Lower leg skin (tissue), 4 donors: Measurements from ENCODE around the gene GAB3. TPM values are rescaled to one million over a fixed set of nuclear protein-coding genes. Genes with fewer than 3 reads are reported as not detected.

ENCODE experiments used
- DNase-seq, 2 donors: peaks; one replicate each; pipeline ENCODE4 v3.0.0-alpha.2; 2019; ENCODE audit warnings: low spot score in 2 of 2
- H3K4me3 ChIP-seq: fragments of 200-600 bp; sonication (generic); 2 replicates; pipeline ENCODE4 v1.5.1; 2017; ENCODE audit warnings: mild to moderate bottlenecking, low read depth; ENCODE audit not compliant: poor library complexity, severe bottlenecking
- CTCF ChIP-seq, 3 donors: fragments of 450-650 bp; IDR thresholded peaks; one replicate each; pipeline ENCODE4 v1.5.1; 2016; ENCODE audit warnings: antibody characterized with exemption in 3 of 3, mild to moderate bottlenecking in 3 of 3, moderate library complexity in 2 of 3
- POLR2A ChIP-seq, 2 donors: fragments of 450-650 bp; IDR thresholded peaks; one replicate each; pipeline ENCODE4 v1.6.1; 2016 to 2017; ENCODE audit warnings: antibody characterized with exemption in 2 of 2, mild to moderate bottlenecking in 1 of 2, moderate library complexity in 1 of 2
- WGBS, 2 donors: methylation state at CpG; one replicate each; pipeline ENCODE4 v1.1.5; 2018; 5-methylcytosine and 5-hydroxymethylcytosine counted together
- intact Hi-C: fragments of 100-400 bp; cut with DNase I; formaldehyde crosslinking; loops from one replicate; pipeline ENCODE4 v1.15.0; 2023; ENCODE audit warnings: low total_unique reads
- total RNA-seq, 4 donors: library from RNA; depleted of rRNA; stranded (reverse); fragments of >200 nt; gene quantifications; one replicate each; pipeline ENCODE4 v1.1.0, GENCODE V29; 2016

GAB3 gene
- total RNA-seq, 4 donors from 2014 or later = 0.30 to 1.8 (median 1.4) TPM

GRCh38 chrX:154661899-154662298, 89.0 kb downstream of the GAB3 start:
- intact Hi-C loops = no loop called here
- H3K4me3 ChIP-seq = no peak overlapping the region
- 84 to 86% methylated on average over 7 of the region's 7 CpGs for WGBS, 2 donors
- TF ChIP-seq CTCF (IDR thresholded peaks at IDR 0.05) = no peak
- TF ChIP-seq POLR2A (IDR thresholded peaks at IDR 0.05) = no peak
- DNase-seq = peak in 1 of 2 donors; percentile 49

DNA sequence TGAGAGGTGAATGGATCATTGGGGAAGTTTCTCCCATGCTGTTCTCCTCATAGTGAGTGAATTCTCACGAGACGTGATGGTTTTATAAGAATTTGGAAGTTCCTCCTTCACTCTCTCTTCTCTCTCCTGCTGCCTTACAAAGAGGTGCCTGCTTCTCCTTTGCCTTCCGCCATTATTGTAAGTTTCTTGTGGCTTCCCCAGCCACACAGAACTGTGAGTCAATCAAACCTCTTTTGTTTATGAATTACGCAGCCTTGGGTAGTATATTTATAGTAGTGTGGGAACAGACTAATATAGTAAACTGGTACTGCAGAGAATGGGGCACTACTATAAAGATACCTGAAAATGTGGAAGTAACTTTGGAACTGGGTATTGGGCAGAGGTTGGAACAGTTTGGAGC, 89.7 kb downstream of the GAB3 start:
- TF ChIP-seq CTCF (IDR thresholded peaks at IDR 0.05) (no peak), POLR2A (IDR thresholded peaks at IDR 0.05) (no peak)
- H3K4me3 ChIP-seq = no peak overlapping the region
- no peak for DNase-seq
- WGBS, 2 donors = 73 to 83% methylated on average over 4 of the region's 4 CpGs
- intact Hi-C loops = no loop called here

GRCh38 chrX:154660541-154660940, 90.3 kb downstream of the GAB3 start:
- DNase-seq = no peak
- TF ChIP-seq POLR2A (IDR thresholded peaks at IDR 0.05) (no peak), CTCF (IDR thresholded peaks at IDR 0.05) (no peak)
- intact Hi-C loops = no loop called here
- 80 to 85% methylated on average over 5 to 6 of the region's 6 CpGs for WGBS, 2 donors
- H3K4me3 ChIP-seq = no peak overlapping the region

DNA sequence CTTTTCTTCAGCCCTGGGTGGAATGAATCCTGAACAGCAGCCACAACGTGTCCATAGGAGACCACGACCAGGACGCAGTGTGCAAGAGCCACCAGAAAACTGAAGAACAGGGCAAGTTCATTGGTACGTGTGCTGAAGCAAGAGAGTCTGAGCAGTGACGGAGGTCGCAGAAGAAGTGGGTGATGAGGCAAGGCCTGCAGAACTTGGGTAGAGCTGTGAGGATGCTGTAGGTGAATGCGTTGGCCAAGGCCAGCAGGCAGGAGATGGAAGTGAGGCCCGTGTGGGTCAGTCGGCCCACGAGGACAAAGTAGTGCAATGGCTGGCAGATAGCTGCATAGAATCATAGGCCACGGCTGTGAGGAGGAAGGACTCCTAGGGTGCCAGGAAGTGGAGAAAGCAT, 91.9 kb downstream of the GAB3 start:
- 85 to 89% methylated on average over 11 of the region's 11 CpGs for WGBS, 2 donors
- DNase-seq = peak in 1 of 2 donors; percentile 50
- no peak overlapping the region for H3K4me3 ChIP-seq
- intact Hi-C loops = no loop called here
- no peak for TF ChIP-seq POLR2A (IDR thresholded peaks at IDR 0.05)
- TF ChIP-seq CTCF (IDR thresholded peaks at IDR 0.05) = no peak

DNA sequence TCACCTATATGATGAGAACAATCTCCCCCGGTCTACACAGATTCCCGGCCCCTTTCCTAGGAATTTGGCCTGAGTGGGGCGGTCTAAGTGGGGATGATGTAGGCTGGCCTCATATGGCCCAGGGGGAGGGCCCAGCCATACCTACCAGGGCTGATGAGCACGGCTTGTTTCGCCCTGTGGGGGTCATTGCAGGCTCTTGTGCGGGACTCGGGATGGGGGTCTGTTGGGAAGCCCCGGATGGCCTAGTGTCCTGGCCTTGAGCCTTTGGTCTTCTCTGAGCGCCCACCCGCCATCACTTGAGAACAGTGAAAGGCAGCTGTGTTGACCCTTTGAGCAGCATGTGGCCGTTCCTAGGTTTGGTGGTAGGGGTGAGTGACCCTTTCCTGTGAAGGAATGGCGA, 92.7 kb downstream of the GAB3 start:
- TF ChIP-seq POLR2A (IDR thresholded peaks at IDR 0.05) (no peak), CTCF (IDR thresholded peaks at IDR 0.05) (no peak)

GRCh38 chrX:154657226-154657805, 93.6 kb downstream of the GAB3 start:
- DNase-seq = no peak
- intact Hi-C loops = no loop called here
- WGBS, 2 donors = 85 to 90% methylated on average over 14 to 15 of the region's 15 CpGs

More for the DNA sequence above, 92.7 kb downstream of the GAB3 start:
- DNase-seq = peak in 1 of 2 donors; percentile 57
- intact Hi-C loops = no loop called here
- no peak overlapping the region for H3K4me3 ChIP-seq
- 94 to 96% methylated on average over 5 to 12 of the region's 12 CpGs for WGBS, 2 donors

More at GRCh38 chrX:154657226-154657805, 93.6 kb downstream of the GAB3 start:
- no peak overlapping the region for H3K4me3 ChIP-seq
- TF ChIP-seq CTCF (IDR thresholded peaks at IDR 0.05) (no peak), POLR2A (IDR thresholded peaks at IDR 0.05) (no peak)
